UCSD-AML1 (cell line): ENCODE measurements around the gene RPL41.

Source experiments
- DNase-seq: peaks from one replicate; lab custom pipeline; 2025; ENCODE audit not compliant: unreplicated experiment; lab: John Stamatoyannopoulos, UW

The RPL41 gene

DNA sequence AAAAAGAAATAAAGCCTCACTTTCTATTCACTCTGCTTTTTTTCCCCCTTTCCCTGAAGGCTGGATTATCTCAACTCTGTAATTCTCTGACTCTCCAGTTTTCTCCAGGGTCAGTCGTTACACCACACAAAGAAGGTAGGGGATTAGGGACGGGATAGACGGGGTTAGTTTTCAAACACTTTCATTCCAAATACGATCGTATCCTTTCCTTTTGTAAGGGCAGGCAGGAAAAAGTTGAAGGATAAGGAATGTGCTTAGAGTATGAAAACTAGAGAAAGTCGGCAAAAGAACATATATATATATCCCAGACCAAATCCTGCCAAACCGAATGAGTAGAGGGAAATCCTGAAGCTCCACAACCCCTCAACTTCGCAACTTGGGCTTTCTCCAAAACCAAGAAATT lies 11.1 kb downstream of the RPL41 start:
- DNase-seq: no peak

DNA sequence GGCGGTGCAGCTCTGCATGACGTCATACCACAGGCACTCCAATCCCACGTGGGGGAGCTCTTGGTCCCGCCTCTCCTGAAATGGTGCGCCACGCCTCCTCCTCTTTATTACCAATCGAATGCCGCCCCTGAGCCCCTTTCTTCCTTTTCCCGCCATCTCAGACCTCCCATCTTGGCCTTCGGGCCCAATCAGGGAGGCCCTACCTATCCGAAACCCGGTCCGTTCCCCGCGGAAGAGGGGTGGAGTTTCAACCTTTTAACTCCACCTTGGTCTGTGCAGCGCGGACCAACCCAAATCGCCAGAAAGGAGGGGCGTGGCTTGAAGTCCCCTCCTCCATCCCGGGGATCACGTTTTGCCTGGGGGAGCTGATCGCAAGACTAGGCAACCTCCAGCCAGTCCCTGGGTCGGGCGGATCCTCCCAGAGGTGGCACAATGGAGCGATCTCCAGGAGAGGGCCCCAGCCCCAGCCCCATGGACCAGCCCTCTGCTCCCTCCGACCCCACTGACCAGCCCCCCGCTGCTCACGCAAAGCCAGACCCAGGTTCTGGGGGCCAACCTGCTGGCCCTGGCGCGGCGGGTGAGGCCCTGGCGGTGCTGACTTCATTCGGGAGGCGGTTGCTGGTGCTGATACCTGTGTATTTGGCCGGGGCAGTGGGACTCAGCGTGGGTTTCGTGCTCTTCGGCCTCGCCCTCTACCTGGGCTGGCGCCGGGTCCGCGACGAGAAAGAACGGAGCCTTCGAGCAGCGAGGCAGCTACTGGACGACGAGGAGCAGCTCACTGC lies 11.6 kb downstream of the RPL41 start, which contains the start of gene ESYT1:
Gene ESYT1, plus strand, starts transcription at position 380 of the 782 bp plus-strand sequence. Its CDS starts 53 bp downstream, at position 433.
- peak; percentile 98 for DNase-seq

DNA sequence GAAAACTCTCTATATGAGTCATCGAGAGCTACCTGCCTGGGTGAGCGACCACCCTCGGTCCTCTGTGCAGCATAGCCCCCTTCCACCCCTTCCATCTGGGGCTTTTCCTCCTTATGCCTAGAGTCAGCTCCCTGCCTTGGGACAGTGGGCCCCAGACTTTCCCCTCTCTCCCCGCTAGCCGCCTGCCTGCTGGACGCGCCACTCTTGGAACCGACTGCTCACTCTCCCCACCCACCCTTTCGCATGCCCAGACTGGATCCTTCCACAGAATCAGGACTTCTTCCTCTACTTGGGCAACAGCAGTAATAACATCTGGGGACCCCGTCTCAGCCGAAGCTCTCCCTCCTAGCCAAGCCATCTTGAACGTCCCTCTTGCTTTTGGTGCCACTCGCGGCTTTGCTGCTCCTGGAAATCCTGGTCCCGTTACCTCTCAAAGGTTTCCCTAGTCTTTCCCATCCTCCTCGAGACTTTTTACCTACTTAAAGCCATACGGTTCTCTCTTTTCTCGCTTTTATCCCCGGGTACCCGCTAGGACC lies 12.3 kb downstream of the RPL41 start:
- peak; percentile 55 for DNase-seq

DNA sequence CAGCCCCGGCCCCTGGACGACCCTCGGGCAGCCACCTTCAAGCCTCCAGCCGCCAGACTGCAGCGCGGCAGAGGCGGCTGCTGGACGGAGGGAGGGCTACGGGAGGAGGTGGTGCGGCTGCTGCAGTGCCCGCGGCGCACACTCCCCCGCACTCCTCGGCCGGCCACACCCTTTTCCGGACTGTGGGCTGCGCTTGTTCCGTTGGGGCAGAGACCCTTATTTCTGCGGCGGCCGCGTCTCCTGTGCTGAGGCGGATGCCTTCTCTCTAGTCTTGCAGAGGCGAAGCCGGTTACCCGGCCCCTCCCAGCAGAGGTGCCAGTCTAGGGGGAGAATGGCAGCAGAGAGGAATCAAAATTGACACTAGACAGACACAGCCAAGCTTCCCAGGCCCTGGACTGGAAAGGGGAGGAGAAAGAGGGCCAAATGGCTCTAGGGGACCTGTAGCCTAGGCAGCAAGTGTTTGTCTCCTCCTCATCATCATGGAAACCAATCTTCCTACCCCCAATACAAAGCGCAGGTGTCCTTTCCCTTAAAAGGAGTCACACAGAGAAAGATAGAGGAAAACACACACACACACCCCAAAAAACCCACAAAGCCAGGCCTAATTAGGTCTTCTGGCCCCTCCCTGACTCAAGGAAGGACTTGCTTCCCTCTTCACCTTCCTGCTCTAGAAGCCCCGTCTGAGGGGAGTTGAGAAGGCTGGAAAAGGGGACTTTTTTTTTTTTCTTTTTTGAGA lies 12.9 kb downstream of the RPL41 start:
- DNase-seq: peak; percentile 91

DNA sequence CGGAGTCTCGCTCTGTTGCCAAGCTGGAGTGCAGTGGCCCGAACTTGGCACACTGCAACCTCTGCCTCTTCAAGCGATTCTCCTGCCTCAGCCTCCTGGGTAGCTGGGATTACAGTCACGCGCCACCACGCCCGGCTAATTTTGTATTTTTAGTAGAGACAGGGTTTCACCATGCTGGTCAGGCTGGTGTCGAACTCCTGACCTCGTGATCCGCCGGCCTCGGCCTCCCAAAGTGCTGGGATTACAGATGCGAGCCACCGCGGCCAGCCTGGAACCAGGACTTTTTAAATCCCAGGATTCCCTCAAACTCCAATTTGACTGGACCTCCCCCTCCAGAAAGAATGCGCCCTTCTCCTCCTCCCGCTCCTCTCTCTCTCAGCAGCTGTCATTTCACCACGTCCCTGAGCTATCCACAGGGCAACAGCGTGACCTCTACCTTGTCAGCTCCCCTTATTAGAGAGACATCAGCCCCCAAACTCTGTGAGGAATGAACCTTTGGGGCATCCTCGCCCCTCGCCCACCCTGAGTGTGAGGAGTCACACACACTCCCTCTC lies 13.6 kb downstream of the RPL41 start:
- DNase-seq: no peak

DNA sequence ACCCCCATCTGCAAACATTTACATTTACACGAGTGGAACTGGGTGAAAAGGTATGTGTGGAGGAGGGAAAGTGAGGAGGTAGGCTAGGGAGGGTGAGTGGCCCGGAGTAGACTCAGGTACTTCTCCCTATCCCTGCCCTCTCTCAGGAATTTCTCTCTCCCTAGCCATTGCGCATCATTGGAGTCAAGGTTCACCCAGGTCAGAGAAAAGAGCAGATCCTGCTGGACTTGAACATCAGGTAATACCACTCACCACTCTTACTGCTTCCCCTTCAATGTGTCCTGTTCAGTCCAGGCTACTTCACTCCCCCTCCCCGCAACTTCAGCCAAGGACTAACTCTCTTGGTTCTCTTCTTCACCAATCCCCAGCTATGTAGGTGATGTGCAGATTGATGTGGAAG lies 14.4 kb downstream of the RPL41 start:
- DNase-seq: no peak

DNA sequence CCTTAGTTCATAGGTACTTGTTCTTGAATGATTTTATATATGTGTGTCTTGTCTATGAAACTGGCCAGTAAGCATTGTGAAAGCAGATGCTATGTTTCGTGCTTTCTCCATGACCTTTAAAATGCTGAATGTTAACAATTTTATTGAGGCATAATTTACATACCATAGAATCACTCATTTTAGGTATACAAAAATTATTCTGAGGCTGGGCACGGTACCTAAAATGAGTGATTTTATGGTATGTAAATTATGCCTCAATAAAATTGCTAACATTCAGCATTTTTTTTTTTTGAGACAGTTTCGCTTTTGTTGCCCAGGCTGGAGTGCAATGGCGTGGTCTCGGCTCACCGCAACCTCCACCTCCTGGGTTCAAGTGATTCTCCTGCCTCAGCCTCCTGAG lies 18.5 kb downstream of the RPL41 start:
- no peak for DNase-seq

DNA sequence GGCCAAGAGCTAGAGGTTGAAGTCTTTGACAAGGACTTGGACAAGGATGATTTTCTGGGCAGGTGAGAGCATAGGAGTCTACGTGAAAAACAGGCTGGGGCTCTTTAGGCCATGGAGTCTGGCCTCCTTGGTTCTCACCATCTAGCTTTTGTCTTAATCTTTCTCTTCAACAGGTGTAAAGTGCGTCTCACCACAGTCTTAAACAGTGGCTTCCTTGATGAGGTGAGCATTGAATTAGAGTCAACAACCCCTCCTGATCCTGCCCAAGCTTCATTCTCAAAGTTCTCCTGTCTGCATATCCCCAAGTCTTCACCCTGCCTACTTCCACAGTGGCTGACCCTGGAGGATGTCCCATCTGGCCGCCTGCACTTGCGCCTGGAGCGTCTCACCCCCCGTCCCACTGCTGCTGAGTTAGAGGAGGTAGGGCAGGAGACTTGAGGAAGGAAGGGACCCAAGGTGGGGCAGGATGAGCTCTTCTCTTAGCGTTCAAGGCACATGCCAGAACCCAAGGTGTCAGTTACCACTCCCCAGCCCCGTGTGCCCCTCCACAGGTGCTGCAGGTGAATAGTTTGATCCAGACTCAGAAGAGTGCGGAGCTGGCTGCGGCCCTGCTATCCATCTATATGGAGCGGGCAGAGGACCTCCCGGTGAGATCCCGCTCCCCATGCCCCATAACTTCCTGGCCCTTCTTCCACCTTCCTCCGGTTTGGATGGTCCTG lies 21.6 kb downstream of the RPL41 start:
- no peak for DNase-seq

DNA sequence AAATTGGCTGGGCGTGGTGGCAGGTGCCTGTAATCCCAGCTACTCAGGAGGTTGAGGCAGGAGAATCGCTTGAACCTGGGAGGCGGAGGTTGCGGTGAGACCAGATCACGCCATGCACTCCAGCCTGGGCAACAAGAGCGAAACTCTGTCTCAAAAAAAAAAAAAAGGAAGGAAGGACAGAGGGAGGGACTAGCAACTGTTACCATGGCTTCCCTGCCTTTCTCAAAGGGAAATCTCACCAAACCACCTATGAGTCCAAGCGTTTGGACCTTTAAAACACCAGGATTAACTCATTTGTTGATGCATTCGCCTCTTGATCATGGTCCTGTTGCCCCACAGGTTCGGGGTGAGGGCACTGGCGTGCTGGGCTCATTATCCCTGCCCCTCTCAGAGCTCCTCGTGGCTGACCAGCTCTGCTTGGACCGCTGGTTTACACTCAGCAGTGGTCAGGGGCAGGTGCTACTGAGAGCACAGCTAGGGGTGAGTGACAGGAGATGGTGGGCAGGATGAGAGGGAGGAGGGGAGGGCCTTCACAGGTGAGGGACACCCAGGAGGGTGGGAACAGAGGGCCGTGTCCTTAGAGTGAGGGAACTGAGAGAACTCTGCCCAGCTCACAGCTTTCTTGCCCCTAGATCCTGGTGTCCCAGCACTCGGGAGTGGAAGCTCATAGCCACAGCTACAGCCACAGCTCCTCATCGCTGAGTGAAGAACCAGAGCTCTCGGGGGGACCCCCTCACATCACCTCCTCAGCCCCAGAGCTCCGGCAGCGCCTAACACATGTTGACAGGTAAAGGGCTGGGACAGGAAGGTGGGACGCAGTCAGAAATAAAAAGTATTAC lies 25.7 kb downstream of the RPL41 start:
- no peak for DNase-seq

DNA sequence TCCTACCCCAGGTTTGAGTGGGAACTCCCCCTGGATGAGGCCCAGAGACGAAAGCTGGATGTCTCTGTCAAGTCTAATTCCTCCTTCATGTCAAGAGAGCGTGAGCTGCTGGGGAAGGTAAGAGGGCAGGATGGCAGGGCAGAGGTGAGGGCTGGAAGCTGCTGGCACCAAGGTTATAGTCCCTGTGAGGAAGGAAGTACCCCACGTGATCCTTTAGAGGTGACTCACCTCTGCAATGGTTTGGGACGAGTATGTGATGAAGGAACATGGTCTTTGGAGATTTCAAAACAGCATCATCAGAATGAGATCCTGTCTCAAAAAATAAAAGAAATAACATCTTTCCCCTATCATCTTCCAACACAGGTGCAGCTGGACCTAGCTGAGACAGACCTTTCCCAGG lies 26.8 kb downstream of the RPL41 start:
- no peak for DNase-seq

DNA sequence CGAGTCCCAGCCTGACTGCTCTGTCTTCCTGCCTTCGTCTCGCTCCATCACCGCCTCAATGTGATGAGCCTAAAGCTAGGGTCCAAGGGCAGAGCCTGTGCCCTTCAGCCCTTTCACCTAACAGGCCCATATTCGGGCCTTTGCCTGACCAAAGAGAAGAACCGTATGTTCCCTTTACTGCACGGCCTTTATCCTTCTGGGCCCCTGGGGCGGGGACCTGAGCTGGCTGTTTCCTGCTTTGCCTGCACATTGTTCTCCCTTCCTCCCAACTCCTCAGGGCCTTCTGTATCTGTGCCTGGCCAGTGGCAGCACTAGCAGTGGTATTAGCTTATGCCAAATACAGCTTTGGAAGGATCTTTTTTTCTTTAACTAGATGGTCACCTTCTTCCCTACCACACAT lies 27.4 kb downstream of the RPL41 start:
- DNase-seq: no peak

DNA sequence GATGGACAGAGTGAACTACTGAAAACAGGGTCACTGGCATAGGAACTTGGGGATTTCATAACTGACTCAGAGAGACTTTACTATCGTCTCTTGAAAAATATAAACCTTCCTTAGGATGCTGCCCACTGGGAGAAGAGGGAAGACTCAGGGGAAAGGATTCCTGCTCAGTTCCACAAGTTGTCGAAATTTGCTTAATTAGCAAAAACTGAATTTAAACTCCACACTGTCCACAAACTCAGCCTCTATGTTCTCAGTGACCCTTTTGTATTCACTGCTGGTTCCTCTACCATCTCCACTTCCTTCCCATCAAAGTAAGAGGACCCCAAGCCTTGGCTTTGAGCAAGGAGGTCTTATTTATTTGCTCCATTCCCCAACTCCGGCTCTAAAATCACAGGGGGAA lies 28.8 kb downstream of the RPL41 start:
- DNase-seq: no peak

DNA sequence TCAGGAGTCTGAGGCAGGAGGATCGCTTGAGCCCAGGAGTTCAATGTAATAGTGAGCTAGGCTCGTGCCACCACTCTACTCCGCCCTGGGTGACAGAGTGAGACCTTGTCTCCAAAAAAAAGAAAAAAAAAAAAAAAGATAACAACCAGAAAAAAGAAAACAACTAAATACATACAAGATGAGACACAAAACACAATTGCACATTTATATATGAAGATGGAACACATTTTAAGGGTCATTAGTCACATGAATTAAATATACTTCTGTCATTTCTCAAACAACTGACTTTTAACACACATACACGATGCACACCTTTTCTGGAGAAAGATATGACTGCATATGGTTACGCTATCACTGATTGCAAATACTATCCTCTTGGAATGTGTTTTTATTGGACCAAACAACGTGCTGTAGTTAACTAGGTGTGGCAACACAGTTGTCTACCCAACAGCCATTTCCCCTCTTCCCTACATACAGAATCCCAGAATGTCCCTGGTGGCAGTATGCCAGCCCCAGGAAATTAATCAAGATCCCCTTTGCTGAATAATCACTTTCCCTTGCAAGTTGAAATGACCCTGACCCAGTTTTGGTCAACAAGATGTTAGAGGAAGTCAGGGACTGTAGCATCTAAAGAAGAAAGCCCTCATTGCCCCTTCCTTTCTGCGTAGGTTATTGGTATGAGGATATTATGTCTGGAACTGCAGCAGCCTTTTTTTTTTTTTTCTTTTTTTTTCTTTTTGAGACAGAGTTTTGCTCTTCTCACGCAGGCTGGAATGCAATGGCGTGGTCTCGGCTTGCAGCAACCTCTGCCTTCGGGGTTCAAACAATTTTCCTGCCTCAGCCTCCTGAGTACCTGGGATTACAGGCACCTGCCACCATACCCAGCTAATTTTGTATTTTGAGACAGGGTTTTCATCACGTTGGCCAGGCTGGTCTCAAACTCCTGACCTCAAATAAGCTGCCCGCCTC lies 30.3 kb downstream of the RPL41 start:
- DNase-seq: no peak

DNA sequence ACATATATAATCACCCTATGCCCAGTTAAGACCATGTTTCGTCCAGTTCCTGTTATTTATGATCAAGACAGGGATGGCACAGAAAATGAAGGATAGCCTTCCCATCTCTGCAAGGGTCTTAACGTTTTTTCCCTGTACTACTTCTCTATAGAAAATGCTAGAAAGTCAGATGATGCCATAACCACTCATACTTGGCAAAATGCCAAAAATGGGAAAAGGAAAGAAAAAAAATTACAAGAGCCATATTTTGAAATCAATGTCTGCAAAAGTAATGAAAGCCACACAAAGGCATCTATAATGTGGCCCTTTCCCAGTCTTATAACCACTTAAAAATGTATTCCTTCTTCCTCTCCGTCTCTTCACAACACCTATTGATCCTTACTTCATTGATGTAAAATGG lies 34.1 kb downstream of the RPL41 start:
- no peak for DNase-seq

DNA sequence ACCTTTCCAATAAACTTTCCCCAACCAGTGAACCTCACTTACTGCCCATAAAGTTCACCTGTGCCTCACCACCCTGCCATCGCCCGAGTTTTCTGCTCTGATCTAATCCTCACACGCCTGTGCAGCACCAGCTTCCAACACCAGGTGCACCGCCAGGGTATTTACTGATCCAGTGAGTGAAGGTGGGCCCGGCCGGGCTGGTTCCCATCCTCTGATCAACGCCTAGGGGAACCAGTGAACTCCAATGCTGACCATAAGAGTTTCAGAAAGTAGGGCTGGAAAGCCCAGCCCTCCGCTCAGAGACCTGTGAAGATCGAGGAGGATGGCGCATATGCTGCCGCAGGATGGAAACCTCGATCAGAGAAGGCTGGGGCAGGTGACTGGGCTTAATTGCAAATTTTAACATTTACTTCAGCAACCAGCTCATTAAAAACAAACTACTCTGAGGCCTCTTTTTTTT lies 35.3 kb downstream of the RPL41 start:
- peak; percentile 62 for DNase-seq

DNA sequence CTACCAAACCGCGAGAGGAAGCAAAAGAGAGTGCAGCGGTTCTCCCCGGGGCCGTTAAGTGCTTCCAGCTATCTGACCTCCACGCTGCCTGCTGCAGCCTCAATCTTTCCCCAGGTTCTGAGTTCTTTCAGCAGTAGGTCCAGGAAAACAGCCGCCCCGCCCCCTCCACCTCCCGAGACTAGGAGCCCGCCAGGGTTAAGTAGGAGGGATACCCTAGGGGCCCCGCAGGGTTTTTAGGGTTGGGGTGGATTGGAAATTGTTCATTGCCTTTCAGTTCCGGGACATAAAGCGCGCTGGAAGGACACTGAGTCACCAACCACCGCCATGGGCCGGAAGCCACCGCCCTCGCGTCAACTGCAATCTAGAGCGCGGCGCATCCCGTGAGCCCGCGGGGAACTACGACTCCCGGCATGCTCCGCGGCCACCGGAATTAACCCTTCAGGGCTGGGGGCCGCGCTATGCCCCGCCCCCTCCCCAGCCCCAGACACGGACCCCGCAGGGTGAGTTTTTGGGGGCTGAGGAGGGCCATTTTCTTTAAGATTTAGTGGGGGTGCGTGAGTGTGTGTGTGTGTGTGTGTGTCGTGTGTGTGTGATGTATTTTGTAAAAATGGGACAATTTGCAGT lies 35.8 kb downstream of the RPL41 start, which contains the start of gene MYL6B:
Gene MYL6B, plus strand, starts transcription at position 456 of the 624 bp plus-strand sequence. CDS start 1,332 bp downstream, outside the sequence.
- DNase-seq: peak; percentile 93

DNA sequence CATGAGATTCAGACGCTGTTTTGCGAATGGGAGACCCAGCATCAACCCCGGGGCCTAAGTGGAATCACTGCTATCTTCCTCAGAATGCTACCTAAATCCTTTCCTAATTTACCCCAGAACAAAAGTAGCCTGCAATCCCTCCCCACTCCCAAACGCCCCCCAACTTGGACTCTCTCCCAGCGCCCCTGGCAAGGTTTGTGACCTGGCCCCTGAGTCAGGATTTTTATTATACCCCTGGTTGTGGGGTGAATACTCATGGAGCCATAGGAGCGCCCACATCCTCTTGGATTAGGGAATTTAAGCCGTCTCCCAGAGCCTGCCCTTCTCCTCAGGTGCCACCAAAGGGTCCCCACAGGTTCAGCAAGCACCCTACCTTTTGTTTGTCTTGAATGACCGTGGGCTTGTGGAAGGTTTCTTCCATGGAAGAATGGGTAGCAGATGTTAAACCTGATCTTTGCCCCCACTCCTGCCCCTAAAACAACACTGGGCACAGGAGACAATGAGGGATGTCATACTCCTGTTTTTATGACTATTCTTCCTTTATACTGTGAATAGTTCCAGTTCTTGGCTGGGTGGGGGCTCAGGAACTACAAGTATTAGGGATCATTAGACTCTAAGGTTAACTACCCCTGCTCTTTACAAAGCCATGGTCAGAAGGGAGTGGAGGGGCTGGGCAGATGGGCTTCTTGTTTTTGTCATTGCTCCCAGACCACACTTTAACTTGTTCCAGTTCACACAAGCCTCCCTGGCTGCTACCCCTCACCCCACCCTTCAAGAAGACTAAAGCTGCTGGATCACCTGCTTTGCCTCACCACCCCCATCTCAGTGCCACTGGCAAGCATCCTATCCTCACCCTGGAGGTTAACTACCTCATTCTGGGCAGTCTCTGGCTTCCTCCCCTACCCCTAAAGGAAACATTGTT lies 36.6 kb downstream of the RPL41 start:
- no peak for DNase-seq
